Esophagus squamous epithelium (tissue), 4 donors: ENCODE data around the gene EVPL.

ENCODE experiments used
- POLR2A ChIP-seq, 4 donors: fragments of 450-650 bp; IDR thresholded peaks; one replicate each; pipeline ENCODE4 v1.6.1; 2017; ENCODE audit warnings: antibody characterized with exemption in 4 of 4, mild to moderate bottlenecking in 4 of 4, moderate library complexity in 3 of 4
- TF ChIP-seq, protein P1 (sequence below), 6 experiments: fragments of 450-650 bp in 4 of 6; fragments of 200-600 bp in 2 of 6; sonication (generic) in 2 of 6; IDR thresholded peaks; one replicate each; pipeline ENCODE4 v1.5.1; 2016 to 2019; ENCODE audit warnings: antibody characterized with exemption in 6 of 6, mild to moderate bottlenecking in 4 of 6, moderate library complexity in 4 of 6

GRCh38 chr17:76056882-76057281, 29.8 kb upstream of the EVPL start:
- TF ChIP-seq, protein P1, sequence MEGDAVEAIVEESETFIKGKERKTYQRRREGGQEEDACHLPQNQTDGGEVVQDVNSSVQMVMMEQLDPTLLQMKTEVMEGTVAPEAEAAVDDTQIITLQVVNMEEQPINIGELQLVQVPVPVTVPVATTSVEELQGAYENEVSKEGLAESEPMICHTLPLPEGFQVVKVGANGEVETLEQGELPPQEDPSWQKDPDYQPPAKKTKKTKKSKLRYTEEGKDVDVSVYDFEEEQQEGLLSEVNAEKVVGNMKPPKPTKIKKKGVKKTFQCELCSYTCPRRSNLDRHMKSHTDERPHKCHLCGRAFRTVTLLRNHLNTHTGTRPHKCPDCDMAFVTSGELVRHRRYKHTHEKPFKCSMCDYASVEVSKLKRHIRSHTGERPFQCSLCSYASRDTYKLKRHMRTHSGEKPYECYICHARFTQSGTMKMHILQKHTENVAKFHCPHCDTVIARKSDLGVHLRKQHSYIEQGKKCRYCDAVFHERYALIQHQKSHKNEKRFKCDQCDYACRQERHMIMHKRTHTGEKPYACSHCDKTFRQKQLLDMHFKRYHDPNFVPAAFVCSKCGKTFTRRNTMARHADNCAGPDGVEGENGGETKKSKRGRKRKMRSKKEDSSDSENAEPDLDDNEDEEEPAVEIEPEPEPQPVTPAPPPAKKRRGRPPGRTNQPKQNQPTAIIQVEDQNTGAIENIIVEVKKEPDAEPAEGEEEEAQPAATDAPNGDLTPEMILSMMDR (IDR thresholded peaks at IDR 0.05) = peak in 4 of 6 experiments; percentile 40 to 71 (median 52)
- no peak for TF ChIP-seq POLR2A (IDR thresholded peaks at IDR 0.05)
